ENCODE data around the gene A4GALT. TPM values are rescaled to one million over a fixed set of nuclear protein-coding genes. Genes with fewer than 3 reads are reported as not detected.

Gene A4GALT
- total RNA-seq, 6 donors from 2014 or later = 7.7 to 30.0 (median 16.1) TPM

GRCh38 chr22:42656578-42656977 is 64.1 kb downstream of the A4GALT start:
- 93 to 95% methylated on average over 8 of the region's 8 CpGs for WGBS, 2 donors
- TF ChIP-seq POLR2AphosphoS5 (IDR thresholded peaks at IDR 0.05) (no peak), EP300 (IDR thresholded peaks at IDR 0.05) (no peak)
- TF ChIP-seq, protein P1, sequence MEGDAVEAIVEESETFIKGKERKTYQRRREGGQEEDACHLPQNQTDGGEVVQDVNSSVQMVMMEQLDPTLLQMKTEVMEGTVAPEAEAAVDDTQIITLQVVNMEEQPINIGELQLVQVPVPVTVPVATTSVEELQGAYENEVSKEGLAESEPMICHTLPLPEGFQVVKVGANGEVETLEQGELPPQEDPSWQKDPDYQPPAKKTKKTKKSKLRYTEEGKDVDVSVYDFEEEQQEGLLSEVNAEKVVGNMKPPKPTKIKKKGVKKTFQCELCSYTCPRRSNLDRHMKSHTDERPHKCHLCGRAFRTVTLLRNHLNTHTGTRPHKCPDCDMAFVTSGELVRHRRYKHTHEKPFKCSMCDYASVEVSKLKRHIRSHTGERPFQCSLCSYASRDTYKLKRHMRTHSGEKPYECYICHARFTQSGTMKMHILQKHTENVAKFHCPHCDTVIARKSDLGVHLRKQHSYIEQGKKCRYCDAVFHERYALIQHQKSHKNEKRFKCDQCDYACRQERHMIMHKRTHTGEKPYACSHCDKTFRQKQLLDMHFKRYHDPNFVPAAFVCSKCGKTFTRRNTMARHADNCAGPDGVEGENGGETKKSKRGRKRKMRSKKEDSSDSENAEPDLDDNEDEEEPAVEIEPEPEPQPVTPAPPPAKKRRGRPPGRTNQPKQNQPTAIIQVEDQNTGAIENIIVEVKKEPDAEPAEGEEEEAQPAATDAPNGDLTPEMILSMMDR (IDR thresholded peaks at IDR 0.05) = no peak
- peaks cover 0 to 14% (median 2%) of the 10 kb centered on the region in 4 donors for H3K4me1 ChIP-seq
- H3K9me3 ChIP-seq = no peaks in the 10 kb centered on the region
- no peak for ATAC-seq (ENCODE audit: low FRiP score in 2 of 2)
- no peaks in the 10 kb centered on the region for H3K27me3 ChIP-seq
- H3K36me3 ChIP-seq = no peaks in the 10 kb centered on the region
- no peak overlapping the region for H3K4me3 ChIP-seq
- no peak for DNase-seq
- no peak overlapping the region for H3K27ac ChIP-seq

GRCh38 chr22:42655693-42656092 is 65.0 kb downstream of the A4GALT start:
- no peaks in the 10 kb centered on the region for H3K9me3 ChIP-seq
- no peak overlapping the region for H3K27ac ChIP-seq
- WGBS, 2 donors = 78 to 79% methylated on average over 9 of the region's 9 CpGs
- no peak for TF ChIP-seq EP300 (IDR thresholded peaks at IDR 0.05)
- TF ChIP-seq POLR2AphosphoS5 (IDR thresholded peaks at IDR 0.05) = no peak
- no peak for TF ChIP-seq POLR2A (IDR thresholded peaks at IDR 0.05)
- TF ChIP-seq, protein P1 (IDR thresholded peaks at IDR 0.05) = no peak
- no peaks in the 10 kb centered on the region for H3K27me3 ChIP-seq
- no peak overlapping the region for H3K4me3 ChIP-seq
- no peak for DNase-seq
- ATAC-seq (ENCODE audit: low FRiP score in 2 of 2) = no peak
- peaks cover 0 to 14% (median 0%) of the 10 kb centered on the region in 4 donors for H3K4me1 ChIP-seq
- H3K36me3 ChIP-seq = no peaks in the 10 kb centered on the region

- 83 to 84% methylated on average over 7 of the region's 7 CpGs for WGBS, 2 donors
- ATAC-seq (ENCODE audit: low FRiP score in 2 of 2) = no peak
- TF ChIP-seq, protein P1 (IDR thresholded peaks at IDR 0.05) = no peak
- no peak for TF ChIP-seq POLR2A (IDR thresholded peaks at IDR 0.05)
- TF ChIP-seq EP300 (IDR thresholded peaks at IDR 0.05) = no peak
- no peak for TF ChIP-seq POLR2AphosphoS5 (IDR thresholded peaks at IDR 0.05)
Measured at GRCh38 chr22:42654436-42655073, 66.1 kb downstream of the A4GALT start.

GRCh38 chr22:42653999-42654398 is 66.7 kb downstream of the A4GALT start:
- Histone ChIP-seq H3K36me3 (no peaks in the 10 kb centered on the region), H3K4me1 (peaks cover 3 to 20% (median 5%) of the 10 kb centered on the region in 4 donors), H3K27ac (no peak overlapping the region), H3K9me3 (no peaks in the 10 kb centered on the region), H3K27me3 (no peaks in the 10 kb centered on the region), H3K4me3 (no peak overlapping the region)
- ATAC-seq (ENCODE audit: low FRiP score in 2 of 2) (no peak), DNase-seq (no peak)
- WGBS, 2 donors = 82 to 83% methylated on average over 4 of the region's 4 CpGs
- TF ChIP-seq POLR2AphosphoS5 (IDR thresholded peaks at IDR 0.05) (no peak), EP300 (IDR thresholded peaks at IDR 0.05) (no peak), POLR2A (IDR thresholded peaks at IDR 0.05) (no peak)
- TF ChIP-seq, protein P1 (IDR thresholded peaks at IDR 0.05) = no peak

More at GRCh38 chr22:42654436-42655073, 66.1 kb downstream of the A4GALT start:
- no peaks in the 10 kb centered on the region for H3K27me3 ChIP-seq
- H3K27ac ChIP-seq = no peak overlapping the region
- peaks cover 2 to 18% (median 3%) of the 10 kb centered on the region in 4 donors for H3K4me1 ChIP-seq
- DNase-seq = no peak
- H3K4me3 ChIP-seq = no peak overlapping the region
- H3K36me3 ChIP-seq = no peaks in the 10 kb centered on the region
- no peaks in the 10 kb centered on the region for H3K9me3 ChIP-seq

DNA sequence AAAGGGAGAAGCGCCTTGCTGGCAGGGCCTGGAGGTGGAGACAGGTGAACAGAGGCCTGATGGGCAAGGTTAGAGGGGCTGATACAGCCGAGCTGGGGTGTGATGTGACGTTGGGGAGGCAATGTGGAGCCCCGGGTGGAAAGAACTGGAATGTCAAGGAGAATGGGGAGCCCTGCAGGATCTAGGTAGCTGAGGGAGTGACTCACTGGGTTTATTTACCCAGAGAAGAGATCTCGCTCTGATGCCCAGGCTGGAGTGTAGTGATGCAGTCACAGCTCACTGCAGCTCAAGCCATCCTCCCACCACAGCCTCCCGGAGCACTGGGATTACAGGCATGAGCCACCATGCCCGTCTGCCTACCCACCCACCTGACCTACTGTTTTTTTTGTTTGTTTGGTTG is 69.5 kb downstream of the A4GALT start:
- no peaks in the 10 kb centered on the region for H3K9me3 ChIP-seq
- TF ChIP-seq POLR2A (IDR thresholded peaks at IDR 0.05) = no peak
- TF ChIP-seq, protein P1 (IDR thresholded peaks at IDR 0.05) = no peak
- H3K4me1 ChIP-seq = peaks cover 26 to 38% (median 30%) of the 10 kb centered on the region in 4 donors
- ATAC-seq (ENCODE audit: low FRiP score in 2 of 2) (no peak), DNase-seq (no peak)
- no peaks in the 10 kb centered on the region for H3K27me3 ChIP-seq
- H3K27ac ChIP-seq = no peak overlapping the region
- 85 to 95% methylated on average over 6 to 7 of the region's 7 CpGs for WGBS, 2 donors
- no peak overlapping the region for H3K4me3 ChIP-seq
- H3K36me3 ChIP-seq = no peaks in the 10 kb centered on the region
